WTC11 (cell line): ENCODE data around the gene DARS2. TPM values are rescaled to one million over a fixed set of nuclear protein-coding genes. Genes with fewer than 3 reads are reported as not detected.
"Not testable (repeated sequence)": the region's sequence is repeated elsewhere in the genome, so short reads cannot be mapped to it uniquely, and the experiment has no call there.

Source experiments
- ATAC-seq: fragments of 200-7000 bp; cut with Tn5 transposase; 2 replicates; pipeline ENCODE4 v1.10.0; 2021; ENCODE audit warnings: mild to moderate bottlenecking, moderate library complexity
- CTCF ChIA-PET: fragments of 300-600 bp; sonication (Branson Sonifier 250); formaldehyde crosslinking; loops from one replicate; lab custom pipeline; 2021; ENCODE audit warnings: antibody characterized with exemption; lab: Charles Lee
- POLR2A ChIA-PET: fragments of 350-600 bp; sonication (Branson Sonifier 250); formaldehyde crosslinking; loops from one replicate; lab custom pipeline; 2021; ENCODE audit warnings: antibody characterized with exemption; lab: Charles Lee
- DNase-seq: peaks from one replicate; pipeline ENCODE4 v3.0.0; 2021; ENCODE audit warnings: low spot score
- H3K27ac Mint-ChIP-seq: 2 replicates; pipeline ENCODE4 v1.8.0; 2021; ENCODE audit warnings: mixed read lengths
- H3K27me3 Mint-ChIP-seq: 2 replicates; pipeline ENCODE4 v1.8.0; 2021; ENCODE audit warnings: low read depth, mild to moderate bottlenecking, moderate library complexity, mixed read lengths
- H3K36me3 Mint-ChIP-seq: 2 replicates; pipeline ENCODE4 v1.8.0; 2021; ENCODE audit warnings: mixed read lengths
- H3K4me1 Mint-ChIP-seq: 2 replicates; pipeline ENCODE4 v1.8.0; 2022; ENCODE audit warnings: mixed read lengths
- H3K4me3 Mint-ChIP-seq: 2 replicates; pipeline ENCODE4 v1.8.0; 2021; ENCODE audit warnings: mild to moderate bottlenecking, moderate library complexity, mixed read lengths
- H3K9me3 Mint-ChIP-seq: 2 replicates; pipeline ENCODE4 v1.8.0; 2021; ENCODE audit warnings: mixed read lengths
- CBFB ChIP-seq: sonication (generic); formaldehyde crosslinking; IDR thresholded peaks from 2 replicates; pipeline ENCODE4 v1.8.1; 2022; ENCODE audit warnings: mild to moderate bottlenecking, low read depth, missing genetic modification reagents
- CREM ChIP-seq: sonication (generic); formaldehyde crosslinking; IDR thresholded peaks from 2 replicates; pipeline ENCODE4 v1.8.1; 2022; ENCODE audit warnings: mild to moderate bottlenecking, missing genetic modification reagents, moderate library complexity
- FOXJ3 ChIP-seq: sonication (generic); formaldehyde crosslinking; IDR thresholded peaks from 2 replicates; pipeline ENCODE4 v1.9.0; 2021; ENCODE audit warnings: missing genetic modification reagents, mild to moderate bottlenecking, borderline replicate concordance
- FOXK1 ChIP-seq: sonication (generic); formaldehyde crosslinking; IDR thresholded peaks from 2 replicates; pipeline ENCODE4 v1.8.0; 2022; ENCODE audit warnings: mild to moderate bottlenecking, moderate library complexity, missing genetic modification reagents
- GABPB1 ChIP-seq: sonication (generic); formaldehyde crosslinking; IDR thresholded peaks from 2 replicates; pipeline ENCODE4 v1.8.1; 2023; ENCODE audit warnings: mild to moderate bottlenecking, missing genetic modification reagents
- GTF2I ChIP-seq: fragments of 250-450 bp; sonication (Bioruptor Pico); conservative IDR thresholded peaks from 2 replicates; pipeline ENCODE4 v1.4.0; 2021; ENCODE audit warnings: mild to moderate bottlenecking
- JUN ChIP-seq: sonication (generic); formaldehyde crosslinking; IDR thresholded peaks from 2 replicates; pipeline ENCODE4 v1.8.0; 2023; ENCODE audit warnings: mild to moderate bottlenecking, missing genetic modification reagents
- KAT7 ChIP-seq: sonication (generic); formaldehyde crosslinking; IDR thresholded peaks from 2 replicates; pipeline ENCODE4 v1.8.1; 2023; ENCODE audit warnings: missing genetic modification reagents, mild to moderate bottlenecking, borderline replicate concordance
- NFATC4 ChIP-seq: fragments of 250-450 bp; sonication (Bioruptor Pico); IDR thresholded peaks from 2 replicates; pipeline ENCODE4 v1.9.0; 2021; ENCODE audit warnings: mild to moderate bottlenecking
- NFYB ChIP-seq: sonication (generic); formaldehyde crosslinking; conservative IDR thresholded peaks from 2 replicates; pipeline ENCODE4 v1.8.0; 2022; ENCODE audit warnings: low read depth, missing genetic modification reagents
- PRRX2 ChIP-seq: fragments of 250-450 bp; sonication (Bioruptor Pico); IDR thresholded peaks from 2 replicates; pipeline ENCODE4 v1.8.0; 2021; ENCODE audit warnings: mild to moderate bottlenecking
- RORB ChIP-seq: fragments of 250-450 bp; sonication (Bioruptor Pico); IDR thresholded peaks from 2 replicates; pipeline ENCODE4 v1.9.0; 2021; ENCODE audit warnings: mild to moderate bottlenecking
- TCF7 ChIP-seq: sonication (generic); formaldehyde crosslinking; IDR thresholded peaks from 2 replicates; pipeline ENCODE4 v1.8.0; 2022; ENCODE audit warnings: mild to moderate bottlenecking, low read depth, missing genetic modification reagents, moderate library complexity
- TEAD1 ChIP-seq: sonication (generic); formaldehyde crosslinking; IDR thresholded peaks from 2 replicates; pipeline ENCODE4 v1.8.0; 2022; ENCODE audit warnings: mild to moderate bottlenecking, missing genetic modification reagents
- ZNF219 ChIP-seq: sonication (generic); formaldehyde crosslinking; IDR thresholded peaks from 2 replicates; pipeline ENCODE4 v1.8.0; 2023; ENCODE audit warnings: missing genetic modification reagents, mild to moderate bottlenecking, borderline replicate concordance
- ZNF416 ChIP-seq: fragments of 250-450 bp; sonication (Bioruptor Pico); IDR thresholded peaks from 2 replicates; pipeline ENCODE4 v1.9.0; 2021; ENCODE audit warnings: mild to moderate bottlenecking, inconsistent platforms
- ZNF671 ChIP-seq: fragments of 250-450 bp; sonication (Bioruptor Pico); IDR thresholded peaks from 2 replicates; pipeline ENCODE4 v1.8.0; 2021; ENCODE audit warnings: mild to moderate bottlenecking
- total RNA-seq: library from RNA; stranded (reverse); gene quantifications from 3 replicates; pipeline ENCODE4 v1.2.3, GENCODE V29; 2021
- TF ChIP-seq, protein P1 (sequence below): fragments of 250-450 bp; sonication (Bioruptor Pico); IDR thresholded peaks from 2 replicates; pipeline ENCODE4 v1.9.0; 2021; ENCODE audit warnings: mild to moderate bottlenecking, borderline replicate concordance
- TF ChIP-seq, protein P2 (sequence below): fragments of 250-450 bp; sonication (Bioruptor Pico); IDR thresholded peaks from 2 replicates; pipeline ENCODE4 v1.8.0; 2021; ENCODE audit warnings: mild to moderate bottlenecking
- TF ChIP-seq, protein P3 (sequence below): fragments of 250-450 bp; sonication (Bioruptor Pico); IDR thresholded peaks from 2 replicates; pipeline ENCODE4 v1.9.0; 2021; ENCODE audit warnings: mild to moderate bottlenecking
- TF ChIP-seq, protein P4 (sequence below): sonication (generic); formaldehyde crosslinking; IDR thresholded peaks from 2 replicates; pipeline ENCODE4 v1.8.0; 2023; ENCODE audit warnings: missing genetic modification reagents
- TF ChIP-seq, protein P5 (sequence below): sonication (generic); formaldehyde crosslinking; IDR thresholded peaks from 2 replicates; pipeline ENCODE4 v1.8.1; 2023; ENCODE audit warnings: mild to moderate bottlenecking, missing genetic modification reagents, moderate library complexity
- TF ChIP-seq, protein P6 (sequence below): sonication (generic); formaldehyde crosslinking; IDR thresholded peaks from 2 replicates; pipeline ENCODE4 v1.8.1; 2022; ENCODE audit warnings: mild to moderate bottlenecking, missing genetic modification reagents, moderate library complexity, borderline replicate concordance
- TF ChIP-seq, protein P7 (sequence below): fragments of 250-450 bp; sonication (Bioruptor Pico); IDR thresholded peaks from 2 replicates; pipeline ENCODE4 v1.9.0; 2021; ENCODE audit warnings: mild to moderate bottlenecking

Gene DARS2
- total RNA-seq, 1 experiment from 2014 or later, result 38.0 TPM

DNA sequence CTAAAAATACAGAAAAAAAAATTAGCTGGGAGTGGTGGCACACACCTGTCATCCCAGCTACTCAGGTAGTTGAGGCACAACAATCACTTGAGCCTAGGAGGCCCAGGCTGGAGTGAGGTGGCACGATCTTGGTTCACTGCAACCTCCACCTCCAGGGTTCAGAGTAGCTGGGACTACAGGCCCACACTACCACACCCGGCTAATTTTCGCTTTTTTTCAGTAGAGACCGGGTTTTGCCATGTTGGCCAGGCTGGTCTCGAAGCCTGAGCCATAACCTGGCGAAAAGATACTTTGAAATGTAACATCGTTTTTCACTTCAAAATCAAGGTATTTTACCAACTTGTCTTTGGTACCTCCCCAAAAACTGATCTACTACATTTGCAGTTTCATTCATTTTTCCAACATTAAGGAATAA, 37.3 kb downstream of the DARS2 start (continued):
- TF ChIP-seq, protein P1, sequence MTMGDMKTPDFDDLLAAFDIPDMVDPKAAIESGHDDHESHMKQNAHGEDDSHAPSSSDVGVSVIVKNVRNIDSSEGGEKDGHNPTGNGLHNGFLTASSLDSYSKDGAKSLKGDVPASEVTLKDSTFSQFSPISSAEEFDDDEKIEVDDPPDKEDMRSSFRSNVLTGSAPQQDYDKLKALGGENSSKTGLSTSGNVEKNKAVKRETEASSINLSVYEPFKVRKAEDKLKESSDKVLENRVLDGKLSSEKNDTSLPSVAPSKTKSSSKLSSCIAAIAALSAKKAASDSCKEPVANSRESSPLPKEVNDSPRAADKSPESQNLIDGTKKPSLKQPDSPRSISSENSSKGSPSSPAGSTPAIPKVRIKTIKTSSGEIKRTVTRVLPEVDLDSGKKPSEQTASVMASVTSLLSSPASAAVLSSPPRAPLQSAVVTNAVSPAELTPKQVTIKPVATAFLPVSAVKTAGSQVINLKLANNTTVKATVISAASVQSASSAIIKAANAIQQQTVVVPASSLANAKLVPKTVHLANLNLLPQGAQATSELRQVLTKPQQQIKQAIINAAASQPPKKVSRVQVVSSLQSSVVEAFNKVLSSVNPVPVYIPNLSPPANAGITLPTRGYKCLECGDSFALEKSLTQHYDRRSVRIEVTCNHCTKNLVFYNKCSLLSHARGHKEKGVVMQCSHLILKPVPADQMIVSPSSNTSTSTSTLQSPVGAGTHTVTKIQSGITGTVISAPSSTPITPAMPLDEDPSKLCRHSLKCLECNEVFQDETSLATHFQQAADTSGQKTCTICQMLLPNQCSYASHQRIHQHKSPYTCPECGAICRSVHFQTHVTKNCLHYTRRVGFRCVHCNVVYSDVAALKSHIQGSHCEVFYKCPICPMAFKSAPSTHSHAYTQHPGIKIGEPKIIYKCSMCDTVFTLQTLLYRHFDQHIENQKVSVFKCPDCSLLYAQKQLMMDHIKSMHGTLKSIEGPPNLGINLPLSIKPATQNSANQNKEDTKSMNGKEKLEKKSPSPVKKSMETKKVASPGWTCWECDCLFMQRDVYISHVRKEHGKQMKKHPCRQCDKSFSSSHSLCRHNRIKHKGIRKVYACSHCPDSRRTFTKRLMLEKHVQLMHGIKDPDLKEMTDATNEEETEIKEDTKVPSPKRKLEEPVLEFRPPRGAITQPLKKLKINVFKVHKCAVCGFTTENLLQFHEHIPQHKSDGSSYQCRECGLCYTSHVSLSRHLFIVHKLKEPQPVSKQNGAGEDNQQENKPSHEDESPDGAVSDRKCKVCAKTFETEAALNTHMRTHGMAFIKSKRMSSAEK (CRISPR knock-in tag), result peak; percentile 91
- TF ChIP-seq ZNF671 (CRISPR knock-in tag) (peak; percentile 97), TEAD1 (no peak), FOXK1 (CRISPR knock-in tag) (no peak), TCF7 (CRISPR knock-in tag) (no peak), CBFB (no peak), NFATC4 (CRISPR knock-in tag) (peak; percentile 96), PRRX2 (peak; percentile 98), ZNF219 (CRISPR knock-in tag) (no peak), ZNF416 (CRISPR knock-in tag) (peak; percentile 97), KAT7 (CRISPR knock-in tag) (no peak), GABPB1 (no peak), FOXJ3 (CRISPR knock-in tag) (0 out of 2 replicates have a peak, but pooled peaks have one; percentile 12), NFYB (CRISPR knock-in tag) (no peak), RORB (CRISPR knock-in tag) (no peak)
- TF ChIP-seq, protein P2, sequence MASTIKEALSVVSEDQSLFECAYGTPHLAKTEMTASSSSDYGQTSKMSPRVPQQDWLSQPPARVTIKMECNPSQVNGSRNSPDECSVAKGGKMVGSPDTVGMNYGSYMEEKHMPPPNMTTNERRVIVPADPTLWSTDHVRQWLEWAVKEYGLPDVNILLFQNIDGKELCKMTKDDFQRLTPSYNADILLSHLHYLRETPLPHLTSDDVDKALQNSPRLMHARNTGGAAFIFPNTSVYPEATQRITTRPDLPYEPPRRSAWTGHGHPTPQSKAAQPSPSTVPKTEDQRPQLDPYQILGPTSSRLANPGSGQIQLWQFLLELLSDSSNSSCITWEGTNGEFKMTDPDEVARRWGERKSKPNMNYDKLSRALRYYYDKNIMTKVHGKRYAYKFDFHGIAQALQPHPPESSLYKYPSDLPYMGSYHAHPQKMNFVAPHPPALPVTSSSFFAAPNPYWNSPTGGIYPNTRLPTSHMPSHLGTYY (CRISPR knock-in tag), result peak; percentile 98
- TF ChIP-seq, protein P3, sequence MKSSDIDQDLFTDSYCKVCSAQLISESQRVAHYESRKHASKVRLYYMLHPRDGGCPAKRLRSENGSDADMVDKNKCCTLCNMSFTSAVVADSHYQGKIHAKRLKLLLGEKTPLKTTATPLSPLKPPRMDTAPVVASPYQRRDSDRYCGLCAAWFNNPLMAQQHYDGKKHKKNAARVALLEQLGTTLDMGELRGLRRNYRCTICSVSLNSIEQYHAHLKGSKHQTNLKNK, result peak; percentile 45; the same call in 1 of the 2 replicates
- TF ChIP-seq, protein P4, sequence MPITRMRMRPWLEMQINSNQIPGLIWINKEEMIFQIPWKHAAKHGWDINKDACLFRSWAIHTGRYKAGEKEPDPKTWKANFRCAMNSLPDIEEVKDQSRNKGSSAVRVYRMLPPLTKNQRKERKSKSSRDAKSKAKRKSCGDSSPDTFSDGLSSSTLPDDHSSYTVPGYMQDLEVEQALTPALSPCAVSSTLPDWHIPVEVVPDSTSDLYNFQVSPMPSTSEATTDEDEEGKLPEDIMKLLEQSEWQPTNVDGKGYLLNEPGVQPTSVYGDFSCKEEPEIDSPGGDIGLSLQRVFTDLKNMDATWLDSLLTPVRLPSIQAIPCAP, result no peak

DNA sequence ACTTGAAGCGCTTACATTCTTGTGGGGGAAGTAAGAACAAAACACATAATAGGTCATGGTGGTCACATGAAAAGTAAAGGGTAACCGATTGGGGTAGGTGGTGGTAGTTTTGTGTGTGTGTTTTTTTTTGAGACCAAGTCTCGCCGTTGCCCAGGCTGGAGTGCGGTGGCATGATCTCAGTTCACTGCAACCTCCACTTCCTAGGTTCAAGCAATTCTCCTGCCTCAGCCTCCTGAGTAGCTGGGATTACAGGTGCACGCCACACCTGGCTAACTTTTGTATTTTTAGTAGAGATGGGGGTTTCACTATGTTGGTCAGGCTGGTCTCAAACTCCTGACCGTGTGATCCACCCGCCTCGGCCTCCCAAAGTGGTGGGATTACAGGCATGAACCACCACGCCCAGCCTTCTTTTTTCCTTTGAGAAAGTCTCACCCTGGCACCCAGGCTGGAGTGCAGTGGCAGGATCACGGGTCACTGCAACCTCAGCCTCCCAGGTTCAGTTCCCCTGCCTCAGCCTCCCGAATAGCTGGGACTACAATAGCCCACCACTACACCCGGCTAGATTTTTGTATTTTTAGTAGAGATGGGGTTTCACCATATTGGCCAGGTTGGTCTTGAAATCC, 37.8 kb downstream of the DARS2 start:
- peak overlapping the region; percentile 100 for H3K27ac Mint-ChIP-seq
- TF ChIP-seq, protein P2 (CRISPR knock-in tag), result peak; percentile 95
- TF ChIP-seq PRRX2 (peak; percentile 98), JUN (CRISPR knock-in tag) (peak; percentile 23; the same call in 1 of the 2 replicates), GTF2I (CRISPR knock-in tag) (peak; percentile 62), CREM (CRISPR knock-in tag) (peak; percentile 71; the same call in 1 of the 2 replicates), ZNF416 (CRISPR knock-in tag) (peak; percentile 97)
- TF ChIP-seq, protein P5, sequence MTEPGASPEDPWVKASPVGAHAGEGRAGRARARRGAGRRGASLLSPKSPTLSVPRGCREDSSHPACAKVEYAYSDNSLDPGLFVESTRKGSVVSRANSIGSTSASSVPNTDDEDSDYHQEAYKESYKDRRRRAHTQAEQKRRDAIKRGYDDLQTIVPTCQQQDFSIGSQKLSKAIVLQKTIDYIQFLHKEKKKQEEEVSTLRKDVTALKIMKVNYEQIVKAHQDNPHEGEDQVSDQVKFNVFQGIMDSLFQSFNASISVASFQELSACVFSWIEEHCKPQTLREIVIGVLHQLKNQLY, result peak; percentile 95; the same call in 1 of the 2 replicates
- TF ChIP-seq, protein P6, sequence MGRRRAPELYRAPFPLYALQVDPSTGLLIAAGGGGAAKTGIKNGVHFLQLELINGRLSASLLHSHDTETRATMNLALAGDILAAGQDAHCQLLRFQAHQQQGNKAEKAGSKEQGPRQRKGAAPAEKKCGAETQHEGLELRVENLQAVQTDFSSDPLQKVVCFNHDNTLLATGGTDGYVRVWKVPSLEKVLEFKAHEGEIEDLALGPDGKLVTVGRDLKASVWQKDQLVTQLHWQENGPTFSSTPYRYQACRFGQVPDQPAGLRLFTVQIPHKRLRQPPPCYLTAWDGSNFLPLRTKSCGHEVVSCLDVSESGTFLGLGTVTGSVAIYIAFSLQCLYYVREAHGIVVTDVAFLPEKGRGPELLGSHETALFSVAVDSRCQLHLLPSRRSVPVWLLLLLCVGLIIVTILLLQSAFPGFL (CRISPR knock-in tag), result 0 out of 2 replicates have a peak, but pooled peaks have one; percentile 48
- TF ChIP-seq, protein P7, sequence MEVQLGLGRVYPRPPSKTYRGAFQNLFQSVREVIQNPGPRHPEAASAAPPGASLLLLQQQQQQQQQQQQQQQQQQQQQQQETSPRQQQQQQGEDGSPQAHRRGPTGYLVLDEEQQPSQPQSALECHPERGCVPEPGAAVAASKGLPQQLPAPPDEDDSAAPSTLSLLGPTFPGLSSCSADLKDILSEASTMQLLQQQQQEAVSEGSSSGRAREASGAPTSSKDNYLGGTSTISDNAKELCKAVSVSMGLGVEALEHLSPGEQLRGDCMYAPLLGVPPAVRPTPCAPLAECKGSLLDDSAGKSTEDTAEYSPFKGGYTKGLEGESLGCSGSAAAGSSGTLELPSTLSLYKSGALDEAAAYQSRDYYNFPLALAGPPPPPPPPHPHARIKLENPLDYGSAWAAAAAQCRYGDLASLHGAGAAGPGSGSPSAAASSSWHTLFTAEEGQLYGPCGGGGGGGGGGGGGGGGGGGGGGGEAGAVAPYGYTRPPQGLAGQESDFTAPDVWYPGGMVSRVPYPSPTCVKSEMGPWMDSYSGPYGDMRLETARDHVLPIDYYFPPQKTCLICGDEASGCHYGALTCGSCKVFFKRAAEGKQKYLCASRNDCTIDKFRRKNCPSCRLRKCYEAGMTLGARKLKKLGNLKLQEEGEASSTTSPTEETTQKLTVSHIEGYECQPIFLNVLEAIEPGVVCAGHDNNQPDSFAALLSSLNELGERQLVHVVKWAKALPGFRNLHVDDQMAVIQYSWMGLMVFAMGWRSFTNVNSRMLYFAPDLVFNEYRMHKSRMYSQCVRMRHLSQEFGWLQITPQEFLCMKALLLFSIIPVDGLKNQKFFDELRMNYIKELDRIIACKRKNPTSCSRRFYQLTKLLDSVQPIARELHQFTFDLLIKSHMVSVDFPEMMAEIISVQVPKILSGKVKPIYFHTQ, result peak; percentile 94

More for the DNA sequence above, 37.8 kb downstream of the DARS2 start:
- H3K36me3 Mint-ChIP-seq, result peaks cover 61% of the 10 kb centered on the region
- H3K27me3 Mint-ChIP-seq, H3K9me3 Mint-ChIP-seq, CTCF ChIA-PET, H3K4me3 Mint-ChIP-seq: not testable (repeated sequence)
- DNase-seq (peak; percentile 20), ATAC-seq (peak; percentile 35)
- peaks cover 44% of the 10 kb centered on the region for H3K4me1 Mint-ChIP-seq
- POLR2A ChIA-PET, result interaction anchor here (0.6 to 1.6 kb wide), 7 partner anchors 8 to 445 kb away, joined by 3 to 8 read pairs (median 3); partner anchors contain the start of gene RC3H1
